ENCODE results near the gene OAS1. TPM values are rescaled to one million over a fixed set of nuclear protein-coding genes. Genes with fewer than 3 reads are reported as not detected.

Gene OAS1
- total and polyA plus RNA-seq, 9 of the 15 experiments (the other 6 are each of a cell fraction or from before 2014, with no cell fraction given) = 0.06 to 0.25 TPM; not detected in 7

GRCh38 chr12:112936927-112937326 is 30.2 kb downstream of the OAS1 start:
- H3K79me2 ChIP-seq (ENCODE audit: control insufficient read depth, insufficient read depth, low read length) = no peaks in the 10 kb centered on the region
- H3K9me3 ChIP-seq (replicated peaks; ENCODE audit: control insufficient read depth, insufficient read depth, low read depth, low read length) = no peaks in the 10 kb centered on the region
- ATAC-seq (no peak), FAIRE-seq (no peak), DNase-seq (ENCODE audit: extremely low read depth in 1 of 4, low spot score in 3 of 4) (no peak)
- no peak overlapping the region for H3K9ac ChIP-seq (ENCODE audit: insufficient read depth in 1 of 2, low read depth in 2 of 2, low read length in 2 of 2)
- H2AFZ ChIP-seq (ENCODE audit: low read depth, low read length) = no peak overlapping the region
- WGBS (ENCODE audit: insufficient coverage, low coverage, missing lambda C conversion rate) = 3% methylated on average over 2 of the region's 2 CpGs
- H3K27ac ChIP-seq (ENCODE audit: extremely low read depth, low read depth, low read length) = no peak overlapping the region
- intact Hi-C loops (cut with micrococcal nuclease) (no loop called here), in situ Hi-C loops (cut with MboI) (no loop called here)
- no peak overlapping the region for H3K4me2 ChIP-seq (ENCODE audit: insufficient read depth, low read length)
- POLR2A ChIA-PET = no interaction called here
- peaks cover 4 to 7% of the 10 kb centered on the region in 2 experiments; a peak in 4 of 5 replicates for H3K4me1 ChIP-seq (replicated peaks in 1 of 2; ENCODE audit: control insufficient read depth in 2 of 2, insufficient read depth in 2 of 2, low read length in 2 of 2)
- H3K9me1 ChIP-seq (ENCODE audit: control insufficient read depth, insufficient read depth, low read length) = no peaks in the 10 kb centered on the region
- no peaks in the 10 kb centered on the region for H3K36me3 ChIP-seq (ENCODE audit: control insufficient read depth, insufficient read depth, low read length)
- TF ChIP-seq PCBP1 (IDR thresholded peaks at IDR 0.05; ENCODE audit: low read depth, low read length, poor library complexity, severe bottlenecking) (no peak), BCOR (IDR thresholded peaks at IDR 0.05) (no peak), CEBPG (CRISPR knock-in tag; IDR thresholded peaks at IDR 0.05) (no peak), CEBPG (tag; conservative IDR thresholded peaks at IDR 0.05 in 1 of 2, IDR thresholded peaks at IDR 0.05 in 1 of 2) (peak in 1 of 2 experiments; percentile 48; a peak in 2 of 4 replicates), FOXO4 (CRISPR knock-in tag; IDR thresholded peaks at IDR 0.05) (no peak)
- no peak overlapping the region for H3K4me3 ChIP-seq
- CTCF ChIA-PET (ENCODE audit: low intra/inter-chr PET ratio) = no interaction called here
- H3K27me3 ChIP-seq (ENCODE audit: control insufficient read depth in 2 of 2, insufficient read depth in 2 of 2, low read length in 2 of 2) = peaks cover 6 to 19% of the 10 kb centered on the region in 2 experiments; a peak in 4 of 5 replicates
- BruUV-seq (replicated peaks) = no TSS peak
- 0 out of 2 replicates have a peak, but pooled peaks cover 3% of the 10 kb centered on the region for H4K20me1 ChIP-seq (replicated peaks; ENCODE audit: control insufficient read depth, insufficient read depth, low read length)
